GM23338 (cell line): Measurements from ENCODE around the gene MTMR6.

Source experiments
- EZH2 ChIP-seq: fragments of 200-600 bp; sonication (generic); IDR thresholded peaks from one replicate; pipeline ENCODE4 v1.8.0; 2017; ENCODE audit warnings: antibody characterized with exemption, mild to moderate bottlenecking, low read depth; ENCODE audit not compliant: unreplicated experiment
- POLR2AphosphoS5 ChIP-seq: IDR thresholded peaks from 2 replicates; pipeline ENCODE4 v1.6.1; 2016; ENCODE audit warnings: antibody characterized with exemption, low read depth

GRCh38 chr13:25237083-25237482 is 50.2 kb downstream of the MTMR6 start:
- TF ChIP-seq POLR2AphosphoS5, result no peak
- TF ChIP-seq EZH2, result no peak
